HG02970 (cell line): ENCODE measurements around the gene CNPY3.
"Not testable (repeated sequence)": the region's sequence is repeated elsewhere in the genome, so short reads cannot be mapped to it uniquely, and the experiment has no call there.

ENCODE experiments used
- ATAC-seq: cut with Tn5 transposase; IDR thresholded peaks from one replicate; pipeline ENCODE4 v1.9.1; 2021; ENCODE audit warnings: mild to moderate bottlenecking, moderate library complexity, moderate number of reproducible peaks; ENCODE audit not compliant: unreplicated experiment, low FRiP score

The CNPY3 gene

GRCh38 chr6:42928986-42929820 lies at the start of gene CNPY3:
Gene CNPY3, plus strand, starts transcription at chr6:42929480. Its CDS starts 91 bp downstream, at chr6:42929571.
- ATAC-seq = peak; percentile 70

- not testable (repeated sequence) for ATAC-seq
Measured at GRCh38 chr6:42880240-42880817, 49.0 kb upstream of the CNPY3 start.

- not testable (repeated sequence) for ATAC-seq
Measured at GRCh38 chr6:42880871-42881270, 48.4 kb upstream of the CNPY3 start.

- ATAC-seq = no peak
Measured at GRCh38 chr6:42885702-42886101, 43.6 kb upstream of the CNPY3 start.

- not testable (repeated sequence) for ATAC-seq
Measured at GRCh38 chr6:42888201-42888600, 41.1 kb upstream of the CNPY3 start.

GRCh38 chr6:42889815-42890214 lies 39.5 kb upstream of the CNPY3 start:
- no peak for ATAC-seq

- ATAC-seq = peak; percentile 80
Measured at GRCh38 chr6:42890311-42891198, 38.7 kb upstream of the CNPY3 start.

GRCh38 chr6:42891199-42891722 lies 38.0 kb upstream of the CNPY3 start:
- ATAC-seq = no peak

GRCh38 chr6:42894041-42894828 lies 35.0 kb upstream of the CNPY3 start:
- ATAC-seq = not testable (repeated sequence)

- no peak for ATAC-seq
Measured at GRCh38 chr6:42896178-42896719, 33.0 kb upstream of the CNPY3 start.

- ATAC-seq = no peak
Measured at GRCh38 chr6:42898891-42899361, 30.4 kb upstream of the CNPY3 start.

- ATAC-seq = no peak
Measured at GRCh38 chr6:42899871-42900270, 29.4 kb upstream of the CNPY3 start.

- peak; percentile 58 for ATAC-seq
Measured at GRCh38 chr6:42901538-42901957, 27.7 kb upstream of the CNPY3 start.

- ATAC-seq = not testable (repeated sequence)
Measured at GRCh38 chr6:42902429-42903263, 26.6 kb upstream of the CNPY3 start.

GRCh38 chr6:42904467-42904866 lies 24.8 kb upstream of the CNPY3 start:
- ATAC-seq = no peak

- no peak for ATAC-seq
Measured at GRCh38 chr6:42907336-42907735, 21.9 kb upstream of the CNPY3 start.

- no peak for ATAC-seq
Measured at GRCh38 chr6:42909835-42910234, 19.4 kb upstream of the CNPY3 start.

- no peak for ATAC-seq
Measured at GRCh38 chr6:42911171-42912021, 17.9 kb upstream of the CNPY3 start.
